Panc1 (cell line): Measurements from ENCODE around the gene OR3A1. TPM values are rescaled to one million over a fixed set of nuclear protein-coding genes. Genes with fewer than 3 reads are reported as not detected.
"Not testable (repeated sequence)": the region's sequence is repeated elsewhere in the genome, so short reads cannot be mapped to it uniquely, and the experiment has no call there.

ENCODE experiments used
- ATAC-seq: fragments of 200-7000 bp; cut with Tn5 transposase; 2 replicates; pipeline ENCODE4 v1.9.1; 2020; ENCODE audit warnings: mild to moderate bottlenecking, moderate library complexity
- BruUV-seq: library from RNA; stranded (reverse); fragments of 400-500 nt; replicated peaks from 2 replicates; lab custom pipeline; 2021; lab: Mats Ljungman, UMichigan
- CTCF ChIA-PET: fragments of 300-600 bp; sonication (Branson Sonifier 250); formaldehyde crosslinking; loops from one replicate; lab custom pipeline; 2022; ENCODE audit warnings: antibody characterized with exemption; lab: Charles Lee
- POLR2A ChIA-PET: fragments of 300-600 bp; sonication (Branson Sonifier 250); formaldehyde crosslinking; loops from one replicate; lab custom pipeline; 2022; ENCODE audit warnings: antibody characterized with exemption; lab: Charles Lee
- DNase-seq: peaks from one replicate; pipeline ENCODE4 v3.0.0-alpha.2; 2010; ENCODE audit warnings: low read depth, low spot score
- H3K27ac ChIP-seq: 2 replicates; pipeline ENCODE4 v1.5.1; 2011; ENCODE audit warnings: mild to moderate bottlenecking, low read length, inconsistent platforms
- H3K27me3 ChIP-seq: fragments of 200-500 bp; sonication (Bioruptor generic); 2 replicates; pipeline ENCODE4 v1.6.0; 2014; ENCODE audit warnings: low read length, inconsistent platforms; ENCODE audit not compliant: control insufficient read depth, insufficient read depth
- H3K36me3 ChIP-seq: fragments of 200-500 bp; sonication (Bioruptor generic); 2 replicates; pipeline ENCODE4 v1.5.1; 2014; ENCODE audit warnings: inconsistent platforms, mild to moderate bottlenecking, low read length, moderate library complexity; ENCODE audit not compliant: control insufficient read depth, insufficient read depth
- H3K4me1 ChIP-seq: 2 replicates; pipeline ENCODE4 v1.5.1; 2011; ENCODE audit warnings: inconsistent platforms, mild to moderate bottlenecking, low read length, moderate library complexity; ENCODE audit not compliant: control insufficient read depth, insufficient read depth
- H3K4me3 ChIP-seq, 2 experiments: 2 replicates each; pipeline ENCODE4 v1.5.1; 2011 to 2012; ENCODE audit warnings: low read depth in 2 of 2, low read length in 2 of 2, mild to moderate bottlenecking in 2 of 2, inconsistent platforms in 1 of 2, moderate library complexity in 1 of 2
- H3K9me3 ChIP-seq: fragments of 200-500 bp; sonication (Bioruptor generic); 2 replicates; pipeline ENCODE4 v1.5.1; 2014; ENCODE audit warnings: low read depth, mild to moderate bottlenecking, inconsistent platforms, low read length, moderate library complexity; ENCODE audit not compliant: control insufficient read depth, insufficient read depth
- CTCF ChIP-seq: fragments of 450-650 bp; IDR thresholded peaks from 2 replicates; pipeline ENCODE4 v1.5.1; 2017; ENCODE audit warnings: mild to moderate bottlenecking
- POLR2AphosphoS5 ChIP-seq: IDR thresholded peaks from 2 replicates; pipeline ENCODE4 v1.6.1; 2012; ENCODE audit warnings: mild to moderate bottlenecking, low read depth, low read length, moderate library complexity
- REST ChIP-seq, 2 experiments: IDR thresholded peaks; 2 replicates each; pipeline ENCODE4 v1.6.1; 2011 to 2012; ENCODE audit warnings: low read depth in 2 of 2, control low read depth in 1 of 2, low read length in 1 of 2, mild to moderate bottlenecking in 1 of 2, moderate library complexity in 1 of 2; ENCODE audit not compliant: insufficient read depth in 1 of 2
- SIN3A ChIP-seq: IDR thresholded peaks from 2 replicates; pipeline ENCODE4 v1.6.1; 2012; ENCODE audit warnings: low read depth, mild to moderate bottlenecking, low read length, moderate library complexity, borderline replicate concordance; ENCODE audit not compliant: insufficient read depth
- TCF7L2 ChIP-seq: IDR thresholded peaks from 2 replicates; pipeline ENCODE4 v1.6.1; 2011; ENCODE audit warnings: mild to moderate bottlenecking, low read depth, low read length, inconsistent platforms
- in situ Hi-C: cut with HindIII; loops from 2 replicates; pipeline ENCODE4 v1.10.0; 2016; ENCODE audit warnings: low sequenced_read_pairs, low pct_unique_long_range_greater_than_20kb
- intact Hi-C: fragments of 100-400 bp; cut with micrococcal nuclease; formaldehyde crosslinking; loops from one replicate; pipeline ENCODE4 v1.10.0; 2022; ENCODE audit not compliant: unreplicated experiment
- total RNA-seq: library from RNA; stranded (reverse); gene quantifications from one replicate; pipeline ENCODE4 v1.2.1, GENCODE V29; 2021; ENCODE audit not compliant: unreplicated experiment

Gene OR3A1
- total RNA-seq, 1 experiment from 2014 or later, result not detected

GRCh38 chr17:3256575-3256974 lies 41.6 kb downstream of the OR3A1 start:
- ATAC-seq (no peak), DNase-seq (no peak)
- CTCF ChIA-PET, result interaction anchor here (0.7 kb wide), 1 partner anchor 540 kb away, joined by 6 read pairs; no protein-coding TSS in a partner anchor
- Histone ChIP-seq H3K27me3 (peaks cover 2% of the 10 kb centered on the region; the same call in 1 of the 2 replicates), H3K36me3 (no peaks in the 10 kb centered on the region), H3K27ac (no peak overlapping the region), H3K9me3 (no peaks in the 10 kb centered on the region), H3K4me3 (no peak overlapping the region), H3K4me1 (no peaks in the 10 kb centered on the region)
- no peak for TF ChIP-seq POLR2AphosphoS5
- TF ChIP-seq REST (IDR thresholded peaks at IDR 0.05; ENCODE audit: insufficient read depth in 1 of 2, low read depth in 2 of 2, low read length in 1 of 2), result no peak
- no peak for TF ChIP-seq TCF7L2
- no peak for TF ChIP-seq SIN3A
- no peak for TF ChIP-seq CTCF
- POLR2A ChIA-PET, result no interaction called here
- no TSS peak for BruUV-seq
- in situ Hi-C loops (no loop called here), intact Hi-C loops (no loop called here)

GRCh38 chr17:3249013-3249412 lies 49.1 kb downstream of the OR3A1 start:
- DNase-seq, BruUV-seq, H3K9me3 ChIP-seq, H3K27ac ChIP-seq, intact Hi-C loops, H3K4me1 ChIP-seq, POLR2A ChIA-PET, H3K27me3 ChIP-seq, ATAC-seq, in situ Hi-C loops, CTCF ChIA-PET, H3K4me3 ChIP-seq, H3K36me3 ChIP-seq: not testable (repeated sequence)

- CTCF ChIA-PET, intact Hi-C loops, ATAC-seq, DNase-seq, H3K27ac ChIP-seq, H3K27me3 ChIP-seq, H3K9me3 ChIP-seq, POLR2A ChIA-PET, BruUV-seq, in situ Hi-C loops, H3K4me3 ChIP-seq, H3K4me1 ChIP-seq, H3K36me3 ChIP-seq: not testable (repeated sequence)
These were observed 53.3 kb downstream of the OR3A1 start for GRCh38 chr17:3244841-3245240.

- CTCF ChIA-PET, H3K36me3 ChIP-seq, H3K4me1 ChIP-seq, H3K4me3 ChIP-seq, H3K27ac ChIP-seq, H3K27me3 ChIP-seq, POLR2A ChIA-PET, ATAC-seq, BruUV-seq, intact Hi-C loops, DNase-seq, H3K9me3 ChIP-seq, in situ Hi-C loops: not testable (repeated sequence)
These were observed 57.1 kb downstream of the OR3A1 start for GRCh38 chr17:3241044-3241443.
